Neural progenitor cell (in vitro differentiated cells): Measurements from ENCODE around the gene DYSF. TPM values are rescaled to one million over a fixed set of nuclear protein-coding genes. Genes with fewer than 3 reads are reported as not detected.

Source experiments
- DNase-seq: peaks from one replicate; pipeline ENCODE4 v3.0.0-alpha.2; 2016; ENCODE audit warnings: low spot score
- H2AFZ ChIP-seq: fragments of 200-600 bp; sonication (generic); replicated peaks from 2 replicates; pipeline ENCODE4 v1.6.1; 2016; ENCODE audit warnings: antibody characterized with exemption
- H3F3A ChIP-seq: fragments of 200-600 bp; sonication (generic); 2 replicates; pipeline ENCODE4 v1.6.1; 2016; ENCODE audit warnings: antibody characterized with exemption, low read depth
- H3K27ac ChIP-seq: fragments of 200-600 bp; sonication (generic); 2 replicates; pipeline ENCODE4 v1.5.1; 2016; ENCODE audit warnings: mild to moderate bottlenecking
- H3K27me3 ChIP-seq: fragments of 200-600 bp; sonication (generic); 2 replicates; pipeline ENCODE4 v1.6.1; 2016; ENCODE audit warnings: mild to moderate bottlenecking, moderate library complexity
- H3K36me3 ChIP-seq: fragments of 200-600 bp; sonication (generic); 2 replicates; pipeline ENCODE4 v1.5.1; 2016
- H3K4me1 ChIP-seq: fragments of 200-600 bp; sonication (generic); 2 replicates; pipeline ENCODE4 v1.6.1; 2016; ENCODE audit warnings: mixed run types
- H3K4me2 ChIP-seq: fragments of 200-600 bp; sonication (generic); 2 replicates; pipeline ENCODE4 v1.6.1; 2016
- H3K4me3 ChIP-seq: fragments of 200-600 bp; sonication (generic); 2 replicates; pipeline ENCODE4 v1.5.1; 2016
- H3K79me2 ChIP-seq: fragments of 200-600 bp; sonication (generic); 2 replicates; pipeline ENCODE4 v1.6.1; 2016; ENCODE audit warnings: low read depth
- H3K9ac ChIP-seq: fragments of 200-600 bp; sonication (generic); 2 replicates; pipeline ENCODE4 v1.6.1; 2016
- H3K9me3 ChIP-seq: fragments of 200-600 bp; sonication (generic); 2 replicates; pipeline ENCODE4 v1.5.1; 2016; ENCODE audit warnings: low read depth
- H4K20me1 ChIP-seq: fragments of 200-600 bp; sonication (generic); 2 replicates; pipeline ENCODE4 v1.6.1; 2016; ENCODE audit warnings: low read depth
- H3K27ac Mint-ChIP-seq: 3 replicates; pipeline ENCODE4 v1.8.0; 2021; ENCODE audit warnings: mixed read lengths
- H3K27me3 Mint-ChIP-seq: 2 replicates; pipeline ENCODE4 v1.8.0; 2022; ENCODE audit warnings: low read depth, mild to moderate bottlenecking, inconsistent platforms, moderate library complexity, mixed read lengths; ENCODE audit not compliant: insufficient read depth
- H3K36me3 Mint-ChIP-seq: 3 replicates; pipeline ENCODE4 v1.8.0; 2021; ENCODE audit warnings: mixed read lengths
- H3K4me1 Mint-ChIP-seq: 3 replicates; pipeline ENCODE4 v1.8.0; 2021; ENCODE audit warnings: mixed read lengths
- H3K4me3 Mint-ChIP-seq: 3 replicates; pipeline ENCODE4 v1.8.0; 2021; ENCODE audit warnings: mild to moderate bottlenecking, moderate library complexity, mixed read lengths
- H3K9me3 Mint-ChIP-seq: 3 replicates; pipeline ENCODE4 v1.8.0; 2020; ENCODE audit warnings: mixed read lengths
- EZH2 ChIP-seq: fragments of 200-600 bp; sonication (generic); IDR thresholded peaks from 2 replicates; pipeline ENCODE4 v1.6.1; 2017; ENCODE audit warnings: antibody characterized with exemption, mild to moderate bottlenecking, moderate library complexity
- EZH2phosphoT487 ChIP-seq: fragments of 200-600 bp; sonication (generic); IDR thresholded peaks from 2 replicates; pipeline ENCODE4 v1.6.1; 2017; ENCODE audit warnings: antibody characterized with exemption
- total RNA-seq: library from RNA; depleted of rRNA; stranded (reverse); fragments of >200 nt; gene quantifications from 2 replicates; pipeline ENCODE4 v1.2.3, GENCODE V29; 2015; ENCODE audit warnings: low replicate concordance
- TF ChIP-seq, protein P1 (sequence below): fragments of 200-600 bp; sonication (generic); IDR thresholded peaks from 2 replicates; pipeline ENCODE4 v1.5.1; 2017; ENCODE audit warnings: antibody characterized with exemption, mild to moderate bottlenecking

The DYSF gene
- total RNA-seq, 1 donor from 2014 or later, result 0.39 TPM

DNA sequence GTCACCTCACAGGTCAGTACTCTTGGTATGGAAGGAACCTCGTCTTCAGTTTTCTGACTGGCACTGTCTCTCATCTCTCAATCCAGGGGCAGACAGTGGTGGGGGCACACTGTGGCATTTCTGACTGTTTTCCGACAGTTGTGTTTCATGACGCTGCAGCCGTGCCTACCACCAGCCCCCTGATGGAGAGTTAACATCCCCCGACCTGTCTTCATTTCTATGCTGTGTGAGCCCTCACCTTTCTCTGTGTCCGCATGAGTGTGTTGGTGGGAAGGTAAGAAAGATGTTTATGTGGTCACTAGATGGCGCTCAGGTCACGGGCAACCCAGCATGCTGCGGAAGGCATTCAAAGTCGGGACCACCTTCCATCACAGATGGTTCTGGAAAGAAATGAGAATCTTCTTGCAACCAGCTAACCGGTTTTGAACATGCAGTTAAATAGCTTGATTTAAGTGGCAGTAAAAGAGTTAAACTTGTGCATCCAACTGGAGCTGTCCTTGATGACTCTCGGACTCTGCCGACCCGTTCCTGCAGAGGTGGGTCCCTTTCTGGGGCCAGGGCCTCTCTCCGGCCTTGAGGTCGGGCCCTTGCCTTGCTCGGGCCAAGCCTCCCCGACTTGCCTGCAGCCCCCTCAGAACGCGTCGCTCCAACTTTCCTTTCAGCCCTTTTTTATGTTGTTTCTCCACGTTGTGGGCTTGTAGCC lies 92.4 kb downstream of the DYSF start:
- TF ChIP-seq, protein P1, sequence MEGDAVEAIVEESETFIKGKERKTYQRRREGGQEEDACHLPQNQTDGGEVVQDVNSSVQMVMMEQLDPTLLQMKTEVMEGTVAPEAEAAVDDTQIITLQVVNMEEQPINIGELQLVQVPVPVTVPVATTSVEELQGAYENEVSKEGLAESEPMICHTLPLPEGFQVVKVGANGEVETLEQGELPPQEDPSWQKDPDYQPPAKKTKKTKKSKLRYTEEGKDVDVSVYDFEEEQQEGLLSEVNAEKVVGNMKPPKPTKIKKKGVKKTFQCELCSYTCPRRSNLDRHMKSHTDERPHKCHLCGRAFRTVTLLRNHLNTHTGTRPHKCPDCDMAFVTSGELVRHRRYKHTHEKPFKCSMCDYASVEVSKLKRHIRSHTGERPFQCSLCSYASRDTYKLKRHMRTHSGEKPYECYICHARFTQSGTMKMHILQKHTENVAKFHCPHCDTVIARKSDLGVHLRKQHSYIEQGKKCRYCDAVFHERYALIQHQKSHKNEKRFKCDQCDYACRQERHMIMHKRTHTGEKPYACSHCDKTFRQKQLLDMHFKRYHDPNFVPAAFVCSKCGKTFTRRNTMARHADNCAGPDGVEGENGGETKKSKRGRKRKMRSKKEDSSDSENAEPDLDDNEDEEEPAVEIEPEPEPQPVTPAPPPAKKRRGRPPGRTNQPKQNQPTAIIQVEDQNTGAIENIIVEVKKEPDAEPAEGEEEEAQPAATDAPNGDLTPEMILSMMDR, result peak; percentile 83
- TF ChIP-seq EZH2phosphoT487, result no peak
- peak; percentile 38 for TF ChIP-seq EZH2
- no peaks in the 10 kb centered on the region for H3K36me3 Mint-ChIP-seq
- peaks cover 6% of the 10 kb centered on the region for H3K4me1 Mint-ChIP-seq
- H3K27ac Mint-ChIP-seq, result no peak overlapping the region
- DNase-seq, result peak; percentile 80
- no peaks in the 10 kb centered on the region for H3K4me1 ChIP-seq
- H3K27me3 ChIP-seq, result peaks cover 14% of the 10 kb centered on the region
- H3K27ac ChIP-seq, result no peak overlapping the region
- H3K79me2 ChIP-seq, result no peaks in the 10 kb centered on the region
- H2AFZ ChIP-seq, result no peak overlapping the region
- H3K4me3 Mint-ChIP-seq, result no peak overlapping the region
- H3K27me3 Mint-ChIP-seq, result peaks cover 13% of the 10 kb centered on the region
- H3K36me3 ChIP-seq, result no peaks in the 10 kb centered on the region
- H3K4me3 ChIP-seq, result no peak overlapping the region
- H3K9me3 Mint-ChIP-seq, result peaks cover 8% of the 10 kb centered on the region
- no peaks in the 10 kb centered on the region for H4K20me1 ChIP-seq
- no peaks in the 10 kb centered on the region for H3K9me3 ChIP-seq
- no peak overlapping the region for H3K9ac ChIP-seq
- H3K4me2 ChIP-seq, result no peak overlapping the region
- H3F3A ChIP-seq, result no peaks in the 10 kb centered on the region

DNA sequence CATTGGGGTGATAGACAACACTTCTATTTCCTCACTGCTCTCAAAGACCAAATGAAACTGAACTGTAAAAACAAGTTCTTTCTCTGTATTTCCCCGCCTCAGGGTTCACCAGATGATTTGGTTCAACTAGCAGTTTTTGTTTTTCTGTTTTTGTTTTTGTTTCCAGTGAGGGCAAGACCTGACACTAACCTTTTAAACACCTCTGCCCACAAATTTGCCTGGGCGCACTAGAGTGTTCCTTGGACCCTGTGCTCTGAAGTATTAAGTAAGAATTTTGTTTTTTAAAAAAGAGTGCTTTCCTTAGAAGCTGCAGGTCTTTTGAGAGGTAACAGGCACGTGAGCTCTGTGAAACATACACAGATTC lies 92.9 kb downstream of the DYSF start:
- no peak for TF ChIP-seq EZH2
- TF ChIP-seq, protein P1, result no peak
- no peak for TF ChIP-seq EZH2phosphoT487
- peaks cover 8% of the 10 kb centered on the region for H3K9me3 Mint-ChIP-seq
- Histone ChIP-seq H3K79me2 (no peaks in the 10 kb centered on the region), H3K4me2 (no peak overlapping the region), H3F3A (no peaks in the 10 kb centered on the region), H3K27ac (no peak overlapping the region), H4K20me1 (no peaks in the 10 kb centered on the region), H3K9me3 (no peaks in the 10 kb centered on the region), H3K9ac (no peak overlapping the region), H3K4me1 (no peaks in the 10 kb centered on the region), H3K27me3 (peaks cover 14% of the 10 kb centered on the region), H3K4me3 (no peak overlapping the region), H2AFZ (no peak overlapping the region), H3K36me3 (no peaks in the 10 kb centered on the region)
- no peak for DNase-seq
- H3K4me3 Mint-ChIP-seq, result no peak overlapping the region
- peaks cover 6% of the 10 kb centered on the region for H3K4me1 Mint-ChIP-seq
- no peak overlapping the region for H3K27ac Mint-ChIP-seq
- no peaks in the 10 kb centered on the region for H3K36me3 Mint-ChIP-seq
- peaks cover 13% of the 10 kb centered on the region for H3K27me3 Mint-ChIP-seq

DNA sequence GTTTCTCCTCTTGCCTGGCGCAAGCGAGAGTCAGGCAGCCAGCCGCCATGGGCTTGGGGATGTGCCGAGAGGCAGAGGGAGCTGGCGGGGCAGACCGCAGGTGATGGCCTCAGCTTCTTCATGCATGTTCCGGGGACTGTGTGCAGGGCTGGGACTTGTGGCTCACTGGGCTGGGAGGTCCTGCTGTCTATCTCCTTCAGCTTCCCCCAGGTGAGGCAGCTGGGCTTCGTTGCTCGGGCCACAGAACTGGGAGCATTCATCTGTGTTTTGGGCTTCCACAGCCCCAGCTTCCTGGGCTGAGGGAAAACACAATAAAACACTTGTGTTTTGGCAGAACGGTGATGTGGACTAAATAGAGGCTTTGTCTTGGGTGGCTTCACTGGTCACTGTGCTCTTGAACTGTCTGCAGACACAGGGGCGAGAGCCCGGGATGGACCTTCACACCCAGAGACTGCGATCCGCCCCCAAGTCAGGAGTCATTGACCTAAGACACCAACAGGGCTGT lies 93.5 kb downstream of the DYSF start:
- H3K4me2 ChIP-seq, result no peak overlapping the region
- H3K4me3 ChIP-seq, result no peak overlapping the region
- H3K36me3 ChIP-seq, result no peaks in the 10 kb centered on the region
- H3F3A ChIP-seq, result no peaks in the 10 kb centered on the region
- H3K27me3 Mint-ChIP-seq, result peaks cover 13% of the 10 kb centered on the region
- no peaks in the 10 kb centered on the region for H3K9me3 ChIP-seq
- no peak overlapping the region for H3K27ac Mint-ChIP-seq
- H3K9me3 Mint-ChIP-seq, result peaks cover 8% of the 10 kb centered on the region
- no peak overlapping the region for H3K4me3 Mint-ChIP-seq
- no peak overlapping the region for H3K27ac ChIP-seq
- TF ChIP-seq, protein P1, result no peak
- TF ChIP-seq EZH2phosphoT487 (no peak), EZH2 (no peak)
- no peaks in the 10 kb centered on the region for H3K79me2 ChIP-seq
- H3K36me3 Mint-ChIP-seq, result no peaks in the 10 kb centered on the region
- H4K20me1 ChIP-seq, result no peaks in the 10 kb centered on the region
- no peak overlapping the region for H2AFZ ChIP-seq
- peaks cover 6% of the 10 kb centered on the region for H3K4me1 Mint-ChIP-seq
- H3K9ac ChIP-seq, result no peak overlapping the region
- peaks cover 14% of the 10 kb centered on the region for H3K27me3 ChIP-seq
- H3K4me1 ChIP-seq, result no peaks in the 10 kb centered on the region
- DNase-seq, result no peak
